GM21619 (cell line): ENCODE data around the gene DAPK1.

Experiments
- ATAC-seq: cut with Tn5 transposase; IDR thresholded peaks from one replicate; pipeline ENCODE4 v1.9.1; 2021; ENCODE audit not compliant: unreplicated experiment

Gene DAPK1

DNA sequence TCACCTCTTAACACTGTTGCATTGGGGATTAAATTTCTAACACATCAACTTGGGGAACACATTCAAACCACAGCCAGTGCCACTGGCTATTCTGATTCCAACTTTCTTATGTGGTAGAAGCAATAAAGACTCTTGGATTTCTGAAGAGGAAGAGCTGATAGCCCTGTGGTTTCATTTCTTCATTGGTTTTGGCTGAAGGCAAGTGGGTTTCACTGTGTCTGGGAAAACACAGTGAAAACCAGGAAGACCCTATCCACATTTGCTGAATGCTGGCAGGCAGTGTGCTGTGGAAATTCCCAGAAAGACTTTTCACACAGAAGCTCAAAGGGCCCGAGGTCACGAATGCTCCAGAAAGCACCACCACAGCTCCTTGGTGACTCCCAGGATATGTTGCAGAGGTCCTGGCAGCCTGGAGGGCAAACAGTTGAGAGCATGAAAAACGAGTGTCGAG is 67.1 kb downstream of the DAPK1 start:
- no peak for ATAC-seq

DNA sequence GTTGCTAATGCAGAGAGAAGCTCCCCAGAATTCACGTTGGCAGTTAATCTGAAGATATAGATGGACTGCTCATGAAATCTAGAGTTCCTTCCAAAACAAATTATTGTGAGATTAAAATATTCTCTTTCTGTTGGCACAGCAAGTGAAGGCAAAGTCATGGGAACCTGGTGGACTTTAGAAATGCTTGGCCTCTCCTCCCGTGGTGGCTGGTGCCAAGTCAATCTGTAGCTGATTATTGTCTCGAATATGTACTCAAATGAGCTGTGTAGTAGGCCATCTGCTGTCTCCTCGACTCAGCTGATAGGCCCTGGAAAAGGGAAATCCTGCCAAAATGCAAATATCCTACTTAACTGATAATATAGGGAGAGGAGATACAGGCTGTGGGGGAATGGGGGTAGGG is 69.3 kb downstream of the DAPK1 start:
- ATAC-seq, result no peak

DNA sequence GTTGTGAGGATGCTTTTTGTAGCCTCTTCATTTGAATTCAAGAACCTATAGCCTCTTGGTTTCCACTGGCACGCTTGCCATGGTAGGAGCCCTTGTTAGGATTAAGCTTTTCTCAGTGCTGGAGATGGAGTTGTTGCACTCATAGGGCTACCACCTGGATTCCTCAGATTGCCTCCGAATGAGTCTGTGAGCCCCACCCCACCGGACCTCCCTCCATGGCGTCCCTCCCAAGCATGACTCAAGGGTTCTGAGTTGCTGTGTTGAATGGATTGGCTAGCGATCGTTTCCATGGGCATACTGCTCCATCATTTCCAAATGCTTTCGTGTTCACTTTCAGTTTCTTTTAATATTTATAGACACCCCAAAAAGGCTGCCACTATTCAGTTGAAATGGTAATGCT is 69.9 kb downstream of the DAPK1 start:
- no peak for ATAC-seq

GRCh38 chr9:87567983-87568382 is 70.3 kb downstream of the DAPK1 start:
- ATAC-seq, result no peak

- no peak for ATAC-seq
These were observed 70.7 kb downstream of the DAPK1 start for GRCh38 chr9:87568401-87568800.

- ATAC-seq, result no peak
These were observed 71.4 kb downstream of the DAPK1 start for GRCh38 chr9:87569008-87569509.

GRCh38 chr9:87569518-87569917 is 71.9 kb downstream of the DAPK1 start:
- no peak for ATAC-seq

- ATAC-seq, result peak; percentile 61
These were observed 72.6 kb downstream of the DAPK1 start for GRCh38 chr9:87570000-87570908.

GRCh38 chr9:87572719-87573118 is 75.1 kb downstream of the DAPK1 start:
- ATAC-seq, result no peak

GRCh38 chr9:87573841-87574342 is 76.2 kb downstream of the DAPK1 start:
- no peak for ATAC-seq

- no peak for ATAC-seq
These were observed 80.1 kb downstream of the DAPK1 start for GRCh38 chr9:87577746-87578145.

- no peak for ATAC-seq
These were observed 81.0 kb downstream of the DAPK1 start for GRCh38 chr9:87578625-87579024.

DNA sequence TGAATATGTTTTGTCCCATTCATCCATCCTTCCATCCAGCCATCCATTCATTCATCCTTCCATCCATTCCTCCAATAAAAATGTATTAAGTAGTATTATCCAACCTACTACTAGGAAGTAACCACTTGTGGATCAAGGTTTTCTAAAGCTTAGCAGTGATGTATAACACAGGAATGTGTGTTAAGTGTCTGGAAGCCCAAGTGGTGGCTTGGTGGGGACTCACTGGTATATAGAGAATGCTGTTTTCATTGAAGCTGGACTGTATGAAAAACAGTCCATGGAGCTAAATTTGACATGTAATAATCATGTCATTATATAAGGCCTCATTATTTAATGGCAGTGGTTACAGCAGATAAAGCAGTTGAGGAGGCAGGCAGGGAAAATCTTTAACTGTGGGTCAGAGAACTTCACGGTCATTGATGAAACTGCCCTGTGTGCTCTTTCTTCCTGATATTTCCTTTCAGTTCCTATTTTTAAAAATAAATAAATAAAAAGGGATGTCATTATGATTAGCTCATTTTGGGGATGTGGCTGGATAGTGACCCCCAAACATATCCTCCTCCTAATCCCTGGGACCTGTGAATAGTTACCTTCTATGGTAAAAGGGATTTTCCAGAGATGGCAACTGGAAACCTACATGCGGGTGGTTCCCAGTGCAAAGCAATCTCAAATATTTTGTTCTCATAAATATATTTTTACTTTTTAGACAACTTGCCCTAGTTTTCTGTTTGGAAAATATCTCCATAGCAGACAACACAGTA is 82.3 kb downstream of the DAPK1 start:
- no peak for ATAC-seq

- no peak for ATAC-seq
These were observed 83.3 kb downstream of the DAPK1 start for GRCh38 chr9:87580941-87581438.

DNA sequence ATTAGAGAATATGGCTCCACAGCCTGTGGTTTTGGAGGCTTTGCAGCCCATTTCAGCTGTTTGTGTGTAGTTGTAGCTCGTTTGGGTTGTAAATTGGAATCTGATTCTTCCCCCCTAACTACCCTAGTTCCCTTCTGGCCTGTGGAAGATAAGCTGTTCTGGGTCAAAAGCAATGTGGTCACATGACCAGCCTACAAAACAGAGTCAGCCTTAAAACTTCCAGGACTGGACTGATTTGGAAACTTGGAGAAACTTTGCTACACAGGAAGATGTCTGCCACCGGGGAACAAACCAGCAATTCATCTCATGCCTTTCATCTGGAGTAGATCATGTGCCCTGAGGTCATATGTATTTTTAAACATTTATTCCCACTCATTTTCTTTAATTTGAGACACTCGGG is 83.8 kb downstream of the DAPK1 start:
- ATAC-seq, result no peak

GRCh38 chr9:87581949-87582637 is 84.4 kb downstream of the DAPK1 start:
- ATAC-seq, result no peak

GRCh38 chr9:87584326-87584725 is 86.7 kb downstream of the DAPK1 start:
- no peak for ATAC-seq

DNA sequence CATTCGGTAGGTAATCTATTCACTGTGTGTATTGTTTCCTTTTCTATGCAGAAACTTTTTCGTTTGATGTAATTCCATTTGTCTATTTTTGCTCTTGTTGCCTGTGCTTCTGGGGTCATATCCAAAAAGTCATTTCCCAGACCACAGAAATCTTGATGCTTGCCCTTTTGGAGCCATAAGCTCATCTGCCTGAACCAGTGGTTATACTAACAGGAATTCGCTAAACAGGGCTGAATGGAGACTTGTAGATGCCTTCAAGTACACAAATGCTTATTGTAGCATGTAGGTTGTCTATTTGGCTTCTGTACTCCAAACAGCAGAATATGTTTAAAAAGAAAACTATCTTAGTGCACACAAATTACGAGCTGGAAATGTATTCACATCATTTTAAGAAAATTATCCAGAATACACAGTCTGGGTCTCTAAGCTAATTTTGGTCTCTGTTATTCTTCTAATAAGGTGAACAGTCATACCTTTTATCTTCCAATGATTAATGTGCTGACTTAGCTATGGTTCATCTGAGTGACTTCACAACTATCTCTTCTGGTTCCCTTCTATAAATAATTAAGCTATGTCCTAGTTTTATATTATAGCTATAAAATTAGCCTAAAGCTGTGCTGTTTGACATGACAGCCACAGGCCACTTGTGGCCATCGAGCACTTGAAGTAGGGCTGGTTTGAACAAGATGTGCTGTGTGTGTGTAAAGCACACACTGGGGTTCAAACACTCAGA is 87.6 kb downstream of the DAPK1 start:
- no peak for ATAC-seq

DNA sequence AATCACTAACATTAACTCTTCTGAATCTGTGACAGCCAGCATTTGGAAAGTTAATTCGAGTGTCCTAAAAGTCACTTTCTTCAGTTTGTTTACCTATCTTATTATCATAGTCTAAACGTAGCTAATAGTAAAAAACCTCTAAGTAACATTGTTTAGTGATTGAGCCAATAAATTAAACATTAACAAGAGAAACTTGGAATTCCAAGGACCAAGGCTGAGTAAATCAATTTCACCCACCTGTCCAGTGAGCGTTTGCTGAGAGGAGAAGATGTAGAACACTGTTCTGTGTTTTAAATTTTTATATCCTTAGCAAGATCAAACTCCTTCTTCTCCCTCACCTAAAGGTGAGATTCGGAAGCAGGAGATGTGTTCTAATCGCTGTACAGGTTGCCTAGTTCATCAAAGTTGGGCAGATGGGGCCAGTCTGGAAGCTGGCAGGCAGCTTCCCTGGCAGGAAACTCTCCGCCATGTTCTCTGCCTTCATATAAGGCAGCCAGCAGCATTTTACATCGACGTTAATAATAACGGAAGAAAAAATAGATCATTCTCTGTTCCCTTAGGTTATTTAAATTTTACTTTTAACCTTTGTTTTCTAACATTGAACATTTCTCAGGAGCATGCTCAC is 89.2 kb downstream of the DAPK1 start:
- ATAC-seq, result no peak

- no peak for ATAC-seq
These were observed 89.7 kb downstream of the DAPK1 start for GRCh38 chr9:87587356-87587745.
